ENCODE measurements around the gene BYSL.

GRCh38 chr6:41963371-41963770 lies 42.1 kb downstream of the BYSL start:
- TF ChIP-seq CTCF (IDR thresholded peaks at IDR 0.05) (no peak), POLR2A (IDR thresholded peaks at IDR 0.05) (no peak)
